Skeletal muscle satellite cell (primary cell): ENCODE measurements around the gene DYRK1A.

ENCODE experiments used
- H3K27me3 ChIP-seq: 2 replicates; pipeline ENCODE4 v1.7.0; 2013; ENCODE audit warnings: low read length; ENCODE audit not compliant: control insufficient read depth, insufficient read depth
- H3K36me3 ChIP-seq: 2 replicates; pipeline ENCODE4 v1.7.0; 2013; ENCODE audit warnings: mild to moderate bottlenecking, control low read depth, low read length; ENCODE audit not compliant: insufficient read depth
- H3K4me1 ChIP-seq: 2 replicates; pipeline ENCODE4 v1.7.0; 2013; ENCODE audit warnings: low read length; ENCODE audit not compliant: control insufficient read depth, insufficient read depth
- H3K4me2 ChIP-seq: 2 replicates; pipeline ENCODE4 v1.7.0; 2013; ENCODE audit warnings: mild to moderate bottlenecking, low read length
- H3K4me3 ChIP-seq: 2 replicates; pipeline ENCODE4 v1.7.0; 2013; ENCODE audit warnings: low read length
- H3K9ac ChIP-seq: 2 replicates; pipeline ENCODE4 v1.7.0; 2013; ENCODE audit warnings: mild to moderate bottlenecking, low read depth, low read length, moderate library complexity
- H3K9me3 ChIP-seq: replicated peaks from 2 replicates; pipeline ENCODE4 v1.7.0; 2013; ENCODE audit warnings: mild to moderate bottlenecking, control low read depth, low read length

Gene DYRK1A

GRCh38 chr21:37458669-37459276 is 92.2 kb downstream of the DYRK1A start:
- peak overlapping the region; percentile 66 for H3K4me2 ChIP-seq
- H3K9me3 ChIP-seq, result no peaks in the 10 kb centered on the region
- peaks cover 59% of the 10 kb centered on the region for H3K4me1 ChIP-seq
- no peaks in the 10 kb centered on the region for H3K36me3 ChIP-seq
- no peak overlapping the region for H3K9ac ChIP-seq
- H3K27me3 ChIP-seq, result no peaks in the 10 kb centered on the region
- no peak overlapping the region for H3K4me3 ChIP-seq

DNA sequence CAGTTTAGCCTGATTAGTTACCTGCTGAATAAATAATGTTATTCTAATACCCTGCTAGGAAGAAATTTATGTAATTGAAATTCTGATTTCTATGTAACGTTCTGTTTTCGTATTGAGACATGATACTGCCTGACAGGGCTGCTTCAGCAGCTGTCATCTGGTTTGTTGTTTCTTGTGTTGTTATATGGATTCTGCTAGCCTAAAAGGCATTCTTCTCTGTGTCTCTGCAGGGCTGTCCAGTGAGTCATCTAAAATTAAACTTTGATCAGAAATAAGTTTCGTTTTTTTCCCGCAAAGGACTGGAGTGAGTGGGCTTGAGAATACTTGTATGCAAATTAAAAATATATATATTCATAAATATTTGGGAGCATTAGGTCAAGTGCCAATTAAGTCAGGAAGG is 93.0 kb downstream of the DYRK1A start:
- H3K9me3 ChIP-seq, result no peaks in the 10 kb centered on the region
- no peaks in the 10 kb centered on the region for H3K27me3 ChIP-seq
- peaks cover 60% of the 10 kb centered on the region for H3K4me1 ChIP-seq
- peak overlapping the region; percentile 66 for H3K4me2 ChIP-seq
- peak overlapping the region; percentile 34 for H3K4me3 ChIP-seq
- H3K36me3 ChIP-seq, result no peaks in the 10 kb centered on the region
- H3K9ac ChIP-seq, result peak overlapping the region; percentile 8

DNA sequence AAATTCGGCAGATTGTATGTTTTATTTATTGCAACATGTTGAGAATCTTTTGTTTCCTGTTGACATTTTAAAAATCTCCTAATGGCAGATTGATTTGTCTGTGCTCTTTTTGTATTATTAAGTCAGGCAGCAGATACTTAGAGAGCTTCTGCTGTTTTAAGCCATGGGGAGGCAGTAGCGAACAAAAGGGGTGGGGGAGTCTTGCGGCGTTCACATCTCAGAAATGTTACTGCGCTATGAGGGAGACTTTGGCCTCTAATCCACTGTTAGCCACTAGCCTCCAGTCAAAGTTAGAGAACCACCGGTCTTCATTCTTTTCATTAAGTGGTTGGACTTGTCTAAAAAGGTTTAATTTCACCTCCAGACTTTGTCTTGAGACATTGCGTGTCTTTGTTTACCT is 93.6 kb downstream of the DYRK1A start:
- H3K9me3 ChIP-seq, result no peaks in the 10 kb centered on the region
- H3K4me3 ChIP-seq, result no peak overlapping the region
- H3K9ac ChIP-seq, result peak overlapping the region; percentile 8
- peak overlapping the region; percentile 66 for H3K4me2 ChIP-seq
- peaks cover 53% of the 10 kb centered on the region for H3K4me1 ChIP-seq
- H3K36me3 ChIP-seq, result no peaks in the 10 kb centered on the region
- no peaks in the 10 kb centered on the region for H3K27me3 ChIP-seq

DNA sequence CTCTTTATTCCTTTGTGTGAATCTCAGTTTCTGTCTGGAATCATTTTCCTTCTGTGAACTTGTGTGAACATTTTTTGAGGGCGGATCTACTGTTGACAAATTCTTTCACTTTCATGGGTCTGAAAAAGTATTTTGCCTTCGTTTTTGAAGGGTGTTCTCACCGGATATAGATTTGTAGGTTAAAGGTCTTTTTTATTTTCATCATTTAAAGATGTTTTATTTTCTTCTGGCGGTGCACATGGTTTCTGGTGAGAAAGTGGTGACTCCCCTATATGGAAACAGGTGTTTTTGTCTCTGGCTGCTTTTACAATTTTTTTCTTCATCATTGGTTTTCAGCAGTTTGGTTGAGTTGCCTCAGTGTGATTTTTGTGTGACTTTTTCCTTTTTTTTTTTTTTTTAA is 94.9 kb downstream of the DYRK1A start:
- H3K9me3 ChIP-seq, result no peaks in the 10 kb centered on the region
- peak overlapping the region; percentile 46 for H3K4me2 ChIP-seq
- H3K9ac ChIP-seq, result no peak overlapping the region
- peaks cover 47% of the 10 kb centered on the region for H3K4me1 ChIP-seq
- H3K4me3 ChIP-seq, result no peak overlapping the region
- H3K27me3 ChIP-seq, result no peaks in the 10 kb centered on the region
- H3K36me3 ChIP-seq, result no peaks in the 10 kb centered on the region

GRCh38 chr21:37462087-37462861 is 95.7 kb downstream of the DYRK1A start:
- no peaks in the 10 kb centered on the region for H3K27me3 ChIP-seq
- no peaks in the 10 kb centered on the region for H3K9me3 ChIP-seq
- H3K4me1 ChIP-seq, result peaks cover 47% of the 10 kb centered on the region
- no peaks in the 10 kb centered on the region for H3K36me3 ChIP-seq
- no peak overlapping the region for H3K9ac ChIP-seq
- H3K4me2 ChIP-seq, result no peak overlapping the region
- H3K4me3 ChIP-seq, result no peak overlapping the region

- no peaks in the 10 kb centered on the region for H3K36me3 ChIP-seq
- H3K4me1 ChIP-seq, result peaks cover 41% of the 10 kb centered on the region
- H3K4me3 ChIP-seq, result no peak overlapping the region
Measured at GRCh38 chr21:37463083-37463801, 96.7 kb downstream of the DYRK1A start.

DNA sequence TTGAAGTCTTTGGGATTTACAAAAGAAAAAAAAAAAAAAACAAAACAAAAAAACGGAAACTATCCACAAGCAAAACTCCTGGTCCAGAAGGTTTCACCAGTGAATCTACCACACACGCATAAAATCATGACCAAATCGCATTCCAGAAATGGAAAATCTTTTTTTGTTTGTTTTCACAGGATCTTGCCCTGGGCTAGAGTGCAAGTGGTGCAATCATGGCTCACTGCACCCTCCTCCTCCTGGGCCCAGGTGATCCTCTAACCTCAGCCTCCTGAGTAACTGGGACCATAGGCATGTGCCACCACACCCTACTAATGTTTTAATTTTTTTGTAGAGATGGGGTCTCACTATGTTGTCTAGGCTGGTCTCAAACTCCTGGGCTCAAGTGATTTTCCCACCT is 100.5 kb downstream of the DYRK1A start:
- Histone ChIP-seq H3K9ac (no peak overlapping the region), H3K4me1 (peaks cover 13% of the 10 kb centered on the region), H3K27me3 (no peaks in the 10 kb centered on the region), H3K4me3 (no peak overlapping the region), H3K9me3 (no peaks in the 10 kb centered on the region), H3K4me2 (no peak overlapping the region), H3K36me3 (no peaks in the 10 kb centered on the region)

More at GRCh38 chr21:37463083-37463801, 96.7 kb downstream of the DYRK1A start:
- Histone ChIP-seq H3K9me3 (no peaks in the 10 kb centered on the region), H3K9ac (no peak overlapping the region), H3K4me2 (peak overlapping the region; percentile 70), H3K27me3 (no peaks in the 10 kb centered on the region)

DNA sequence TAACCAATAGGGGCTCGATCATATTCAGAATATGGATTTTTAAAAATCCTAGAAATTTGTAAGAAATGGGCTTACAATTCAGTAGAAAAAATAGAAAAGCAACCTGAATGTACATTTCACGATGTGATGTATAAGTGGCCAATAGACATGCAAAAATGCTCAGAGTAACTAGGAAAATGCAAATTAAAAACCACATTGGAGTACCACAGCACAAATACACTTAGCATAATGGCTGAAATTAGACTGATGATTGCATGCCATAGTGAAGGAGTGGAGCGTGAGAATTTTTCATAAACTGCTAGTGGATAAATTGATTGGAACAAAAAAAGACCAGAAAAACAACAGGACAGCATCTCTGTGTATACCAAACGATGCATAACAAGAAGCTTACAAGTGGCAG is 102.3 kb downstream of the DYRK1A start:
- Histone ChIP-seq H3K27me3 (no peaks in the 10 kb centered on the region), H3K4me1 (no peaks in the 10 kb centered on the region), H3K9ac (no peak overlapping the region), H3K9me3 (no peaks in the 10 kb centered on the region), H3K36me3 (no peaks in the 10 kb centered on the region), H3K4me3 (no peak overlapping the region), H3K4me2 (no peak overlapping the region)

DNA sequence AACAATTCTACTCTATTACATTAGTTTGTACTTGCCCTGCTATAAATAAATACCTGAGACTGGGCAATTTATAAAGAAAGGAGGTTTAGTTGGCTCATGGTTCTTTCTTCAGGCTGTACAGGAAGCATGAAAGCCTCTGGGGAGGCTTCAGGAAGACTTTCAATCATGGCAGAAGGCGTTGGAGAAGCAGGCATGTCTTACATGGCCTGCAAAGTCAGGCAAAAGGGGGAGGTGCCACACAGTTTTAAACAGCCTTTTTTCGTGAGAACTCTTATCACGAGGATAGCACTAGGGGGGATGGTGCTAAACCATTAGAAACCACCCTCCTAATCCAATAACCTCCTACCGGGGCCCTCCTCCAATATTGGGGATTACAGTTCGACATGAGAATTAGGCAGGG is 102.9 kb downstream of the DYRK1A start:
- Histone ChIP-seq H3K36me3 (no peaks in the 10 kb centered on the region), H3K4me1 (no peaks in the 10 kb centered on the region), H3K4me3 (no peak overlapping the region), H3K9ac (no peak overlapping the region), H3K9me3 (no peaks in the 10 kb centered on the region), H3K27me3 (no peaks in the 10 kb centered on the region), H3K4me2 (no peak overlapping the region)

DNA sequence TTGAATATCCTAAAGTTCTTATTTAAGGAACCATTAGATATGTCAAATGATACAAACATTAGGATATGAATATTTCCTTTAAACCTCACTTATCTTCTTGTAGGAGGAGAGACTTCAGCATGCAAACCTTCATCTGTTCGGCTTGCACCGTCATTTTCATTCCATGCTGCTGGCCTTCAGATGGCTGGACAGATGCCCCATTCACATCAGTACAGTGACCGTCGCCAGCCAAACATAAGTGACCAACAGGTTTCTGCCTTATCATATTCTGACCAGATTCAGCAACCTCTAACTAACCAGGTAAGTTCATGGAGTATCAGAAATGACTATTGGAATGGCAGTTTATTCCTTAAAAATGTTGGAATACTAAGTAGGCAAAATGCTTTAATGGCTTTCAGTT is 106.0 kb downstream of the DYRK1A start:
- peaks cover 9% of the 10 kb centered on the region for H3K4me1 ChIP-seq
- no peaks in the 10 kb centered on the region for H3K36me3 ChIP-seq
- no peak overlapping the region for H3K4me2 ChIP-seq
- no peaks in the 10 kb centered on the region for H3K27me3 ChIP-seq
- H3K9ac ChIP-seq, result no peak overlapping the region
- no peak overlapping the region for H3K4me3 ChIP-seq
- no peaks in the 10 kb centered on the region for H3K9me3 ChIP-seq

- H3K9me3 ChIP-seq, result no peaks in the 10 kb centered on the region
- H3K4me2 ChIP-seq, result no peak overlapping the region
- no peak overlapping the region for H3K4me3 ChIP-seq
- no peak overlapping the region for H3K9ac ChIP-seq
- peaks cover 9% of the 10 kb centered on the region for H3K4me1 ChIP-seq
- H3K36me3 ChIP-seq, result no peaks in the 10 kb centered on the region
- H3K27me3 ChIP-seq, result no peaks in the 10 kb centered on the region
Measured at GRCh38 chr21:37473491-37473890, 106.9 kb downstream of the DYRK1A start.
